Fibroblast of the conjunctiva (primary cell): Measurements from ENCODE around the gene ZNF561.
"Not testable (repeated sequence)": the region's sequence is repeated elsewhere in the genome, so short reads cannot be mapped to it uniquely, and the experiment has no call there.

ENCODE experiments used
- DNase-seq: peaks from one replicate; pipeline ENCODE4 v3.0.0-alpha.2; 2010; ENCODE audit warnings: low read depth

ZNF561 gene

DNA sequence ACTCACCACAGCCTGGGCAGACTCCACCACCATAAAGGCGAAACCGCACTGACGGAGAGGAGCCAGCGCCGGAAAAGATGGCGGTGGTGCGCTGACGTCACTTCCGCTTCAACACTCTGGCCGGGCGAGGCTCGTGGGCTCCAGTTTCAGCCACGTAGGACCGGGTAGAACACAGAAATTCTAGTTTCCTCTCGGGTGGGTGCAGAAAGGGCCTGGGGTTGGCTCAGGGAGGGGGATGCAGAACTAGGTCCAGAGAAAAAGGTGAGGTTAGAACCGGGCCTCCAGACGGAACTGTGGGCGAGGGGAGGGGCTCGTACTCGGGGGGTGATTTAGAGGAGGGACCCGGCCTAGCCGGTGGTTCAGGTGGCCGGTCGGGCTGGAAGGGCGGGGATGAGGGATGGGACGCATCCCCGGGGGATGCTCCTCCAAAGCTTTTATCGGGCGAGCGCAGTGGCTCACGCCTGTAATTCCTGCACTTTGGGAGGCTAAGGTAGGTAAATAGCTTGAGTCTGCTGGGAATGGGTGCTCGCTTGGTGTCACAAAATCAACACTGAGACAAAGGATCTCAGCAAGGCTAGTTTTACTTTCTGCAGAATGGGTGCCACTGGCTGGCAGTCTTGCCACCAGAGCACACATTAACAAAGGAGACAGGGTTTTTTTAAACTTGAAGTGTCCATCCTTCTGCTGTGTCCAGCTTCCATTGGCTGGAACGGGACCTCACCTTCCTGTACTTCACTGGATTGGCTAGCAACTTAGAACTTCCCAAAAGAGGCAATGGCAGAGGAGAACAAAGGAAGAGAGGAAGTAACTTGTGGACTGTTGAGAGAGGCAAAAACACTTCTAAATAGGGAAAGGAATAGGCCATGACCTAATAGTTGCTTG lies at the start of gene ZNF561:
Gene ZNF561 (minus strand): TSS at position 77 of the 882 bp plus-strand sequence. CDS start 1,776 bp downstream, outside the sequence.
- peak; percentile 62 for DNase-seq

DNA sequence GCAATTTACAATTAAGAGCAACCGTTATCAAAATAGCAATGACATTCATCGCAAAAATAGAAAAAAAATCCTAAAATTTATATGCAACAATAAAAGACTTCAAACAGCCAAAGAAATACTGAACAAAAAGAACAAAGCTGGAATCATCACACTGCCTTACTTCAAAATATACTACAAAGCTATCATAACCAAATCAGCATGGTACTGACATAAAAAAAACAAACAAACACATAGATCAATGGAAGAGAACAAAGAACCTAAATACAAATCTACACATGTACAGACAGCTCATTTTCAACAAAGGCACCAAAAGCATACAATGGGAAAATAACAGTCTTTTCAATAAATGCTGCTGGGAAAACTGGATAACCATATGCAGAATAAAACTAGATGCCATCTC lies 47.5 kb upstream of the ZNF561 start:
- no peak for DNase-seq

DNA sequence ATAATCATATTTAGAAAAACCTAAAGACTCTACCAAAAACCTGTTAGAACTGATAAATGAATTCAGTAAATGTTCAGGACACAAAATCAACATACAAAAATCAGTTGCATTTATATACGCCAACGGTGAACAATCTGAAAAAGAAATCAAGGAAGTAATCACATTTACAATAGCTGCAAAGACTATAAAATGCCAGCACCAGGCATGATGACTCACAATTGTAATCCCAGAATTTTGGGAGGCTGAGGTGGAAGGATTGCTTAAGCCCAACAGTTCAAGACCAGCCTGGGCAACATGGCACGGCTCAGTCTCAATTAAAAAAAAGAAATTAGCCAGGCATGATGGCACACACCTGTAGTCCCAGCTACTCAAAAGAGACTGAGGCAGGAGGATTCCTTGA lies 46.9 kb upstream of the ZNF561 start:
- DNase-seq, result no peak

DNA sequence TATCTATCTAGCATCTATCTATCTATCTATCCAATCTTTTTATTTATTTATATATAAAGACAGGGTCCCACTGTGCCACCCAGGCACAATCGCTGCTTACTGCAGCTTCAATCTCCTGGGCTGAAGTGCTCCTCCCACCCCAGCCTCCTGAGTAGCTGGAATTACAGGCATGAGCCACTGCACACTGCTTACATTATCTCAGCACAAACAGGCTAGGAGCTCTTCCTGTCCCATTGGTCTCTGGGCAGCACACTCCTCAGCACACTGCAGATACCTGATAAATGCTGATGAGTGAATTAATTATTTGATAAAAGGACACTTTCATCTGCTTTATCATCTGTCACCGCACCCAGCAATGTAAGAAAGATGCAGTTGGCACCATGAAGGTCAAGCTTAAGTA lies 37.7 kb upstream of the ZNF561 start:
- DNase-seq, result no peak

DNA sequence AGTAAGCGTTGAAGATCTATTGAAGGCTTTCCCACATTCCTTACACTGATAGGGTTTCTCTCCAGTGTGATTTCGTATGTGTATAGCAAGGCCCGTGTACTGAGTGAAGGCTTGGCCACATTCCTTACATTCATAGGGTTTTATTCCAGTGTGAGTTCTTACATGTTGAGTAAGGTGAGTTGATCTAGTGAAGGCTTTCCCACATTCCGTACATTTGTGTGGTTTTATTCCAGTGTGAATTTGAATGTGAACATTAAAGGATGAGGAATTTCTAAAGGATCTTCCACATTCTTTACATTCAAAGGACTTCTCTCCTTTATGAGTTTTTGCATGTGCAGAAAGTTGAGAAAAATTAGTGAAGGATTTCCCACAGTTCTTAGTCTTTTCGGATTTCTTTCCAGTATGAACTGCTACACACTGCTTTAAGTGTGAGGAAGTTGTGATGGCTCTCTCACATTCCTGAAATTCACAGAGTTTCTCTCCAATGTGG lies 32.1 kb upstream of the ZNF561 start:
- DNase-seq, result not testable (repeated sequence)

DNA sequence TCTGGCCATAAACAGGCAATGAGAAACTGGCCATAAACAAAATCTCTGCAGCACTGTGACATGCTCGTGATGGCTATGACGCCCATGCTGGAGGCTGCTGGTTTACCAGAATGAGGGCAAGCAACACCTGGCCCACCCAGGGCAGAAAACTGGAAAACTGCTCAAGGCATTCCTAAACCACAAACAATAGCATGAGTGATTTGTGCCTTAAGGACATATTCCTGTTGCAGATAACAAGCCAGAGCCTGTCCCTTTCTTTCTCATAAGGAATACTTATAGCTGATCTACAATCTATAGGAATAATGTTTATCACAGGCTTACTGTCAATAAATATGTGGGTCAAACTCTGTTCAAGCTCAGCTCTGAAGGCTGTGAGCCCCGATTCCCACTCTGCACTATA lies 30.4 kb upstream of the ZNF561 start:
- not testable (repeated sequence) for DNase-seq

DNA sequence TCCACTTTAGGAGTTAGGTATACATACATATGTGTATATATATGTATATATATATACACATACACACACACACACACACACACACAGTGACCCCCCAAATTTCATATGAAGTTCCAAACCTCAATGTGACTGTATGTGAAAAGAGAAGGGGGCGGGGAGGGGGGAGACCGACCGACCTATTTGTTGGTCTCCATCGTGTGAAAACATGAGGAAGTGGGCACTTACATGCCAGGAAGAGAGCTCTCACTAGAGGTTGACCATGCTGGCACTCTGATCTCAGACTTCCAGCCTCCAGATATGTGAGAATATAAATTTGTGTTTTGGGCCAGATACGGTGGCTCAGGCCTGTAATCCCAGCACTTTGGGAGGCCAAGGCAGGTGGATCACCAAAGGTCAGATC lies 29.3 kb upstream of the ZNF561 start:
- no peak for DNase-seq

GRCh38 chr19:9645472-9645871 lies 24.4 kb upstream of the ZNF561 start:
- no peak for DNase-seq

GRCh38 chr19:9644472-9644871 lies 23.4 kb upstream of the ZNF561 start:
- no peak for DNase-seq

DNA sequence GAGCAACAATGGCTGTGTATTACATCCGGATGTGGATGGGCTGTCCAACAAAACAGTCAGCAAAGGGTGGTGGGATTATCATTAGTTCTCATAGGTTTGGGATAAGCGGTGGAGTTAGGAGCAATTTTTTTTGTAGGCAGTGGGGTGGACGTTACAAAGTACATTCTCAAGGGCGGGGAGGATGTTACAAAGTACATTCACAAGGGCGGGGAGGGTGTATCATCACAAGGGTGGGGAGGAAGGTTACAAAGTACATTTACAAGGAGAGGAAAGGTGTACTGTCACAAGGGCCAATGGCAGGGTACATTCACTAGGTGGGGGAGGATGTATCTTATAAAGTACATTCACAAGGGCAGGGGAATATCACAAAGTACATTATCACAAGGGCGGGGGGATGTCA lies 20.8 kb upstream of the ZNF561 start:
- no peak for DNase-seq

GRCh38 chr19:9640956-9641355 lies 19.9 kb upstream of the ZNF561 start:
- no peak for DNase-seq

DNA sequence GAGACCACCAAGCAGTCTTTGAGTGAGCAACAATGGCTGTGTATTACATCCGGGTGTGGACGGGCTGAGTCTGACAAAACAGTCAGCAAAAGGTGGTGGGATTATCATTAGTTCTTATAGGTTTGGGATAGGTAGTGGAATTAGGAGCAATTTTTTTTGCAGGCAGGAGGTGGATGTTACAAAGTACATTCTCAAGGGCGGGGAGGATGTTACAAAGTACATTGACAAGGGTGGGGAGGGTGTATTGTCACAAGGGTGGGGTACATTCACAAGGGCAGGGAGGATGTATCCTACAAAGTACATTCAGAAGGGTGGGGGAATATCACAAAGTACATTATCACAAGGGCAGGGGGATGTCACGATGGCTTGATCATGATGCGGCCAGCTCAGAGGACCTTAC lies 15.0 kb upstream of the ZNF561 start:
- DNase-seq, result no peak

DNA sequence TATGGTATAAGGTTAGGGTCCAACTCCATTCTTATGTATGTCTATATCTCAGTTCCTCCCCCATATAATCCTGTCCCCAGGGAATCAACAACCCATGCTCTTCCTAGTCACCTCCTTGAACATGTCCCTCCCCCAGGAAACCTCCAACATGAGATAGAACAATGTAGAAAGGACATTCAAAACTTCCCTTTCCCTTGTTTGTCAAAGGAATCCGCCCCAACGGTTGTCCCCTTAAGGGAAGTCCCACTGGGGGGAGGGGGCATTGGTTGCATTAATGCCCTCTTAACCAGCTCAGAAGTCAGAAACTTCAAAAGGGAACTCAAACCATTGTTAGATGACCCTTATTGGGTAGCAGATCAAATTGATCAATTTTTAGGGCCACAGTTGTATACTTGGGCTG lies 6.8 kb upstream of the ZNF561 start:
- no peak for DNase-seq

DNA sequence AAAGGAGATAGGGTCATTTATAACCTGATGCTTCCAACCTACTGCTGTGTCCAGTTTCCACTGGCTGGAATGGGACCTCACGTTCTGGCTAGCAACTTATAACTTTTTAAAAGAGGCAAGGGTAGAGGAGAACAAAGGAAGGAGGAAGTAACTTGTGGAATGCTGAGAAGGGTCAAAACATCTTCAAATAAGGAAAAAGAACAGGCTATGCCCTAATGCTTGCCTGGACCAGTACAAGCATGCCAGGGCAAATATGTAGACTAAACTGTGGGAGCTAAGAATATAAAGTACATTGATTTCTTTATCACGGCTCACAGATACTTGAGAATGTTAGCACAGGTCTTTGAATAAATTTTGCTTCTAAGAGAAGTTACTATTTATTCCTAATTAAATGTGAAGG lies 1.5 kb upstream of the ZNF561 start:
- DNase-seq, result no peak

DNA sequence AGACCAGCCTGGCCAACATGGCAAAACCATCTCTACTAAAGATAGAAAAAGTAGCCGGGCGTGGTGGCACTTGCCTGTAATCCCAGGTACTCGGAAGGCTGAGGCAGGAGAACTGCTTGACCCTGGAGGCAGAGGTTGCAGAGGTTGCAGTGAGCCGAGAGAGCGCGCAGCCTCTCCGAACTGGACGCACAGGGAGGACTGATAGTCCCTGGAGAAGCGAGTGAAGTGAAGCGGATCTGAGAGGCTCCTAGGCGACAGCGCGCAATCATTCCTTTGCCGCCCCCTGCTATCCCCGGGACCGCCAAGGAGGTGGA lies 233 bp downstream of the ZNF561 start:
- DNase-seq, result no peak

GRCh38 chr19:9615844-9616243 lies 5.2 kb downstream of the ZNF561 start:
- DNase-seq, result no peak

DNA sequence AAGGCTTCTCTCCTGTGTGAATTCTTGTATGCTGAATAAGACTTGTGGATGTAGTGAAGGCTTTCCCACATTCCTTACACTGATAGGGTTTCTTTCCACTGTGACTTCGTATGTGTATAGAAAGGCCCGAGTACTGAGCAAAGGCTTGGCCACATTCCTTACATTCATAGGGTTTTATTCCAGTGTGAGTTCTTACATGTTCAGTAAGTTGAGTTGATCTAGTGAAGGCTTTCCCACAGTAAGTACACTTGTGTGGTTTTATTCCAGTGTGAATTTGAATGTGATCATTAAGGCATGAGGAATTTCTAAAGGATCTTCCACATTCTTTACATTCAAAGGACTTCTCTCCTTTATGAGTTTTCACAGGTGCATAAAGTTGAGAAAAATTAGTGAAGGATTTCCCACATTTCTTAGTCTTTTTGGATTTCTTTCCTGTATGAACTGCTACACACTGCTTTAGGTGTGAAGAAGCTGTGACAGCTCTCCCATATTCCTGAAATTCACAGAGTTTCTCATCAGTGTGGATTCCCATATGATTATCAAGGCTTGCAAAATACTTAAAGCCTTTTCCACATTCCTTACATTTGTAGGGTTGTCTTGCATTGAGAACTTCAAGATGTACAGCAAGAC lies 10.4 kb downstream of the ZNF561 start:
- DNase-seq, result no peak

DNA sequence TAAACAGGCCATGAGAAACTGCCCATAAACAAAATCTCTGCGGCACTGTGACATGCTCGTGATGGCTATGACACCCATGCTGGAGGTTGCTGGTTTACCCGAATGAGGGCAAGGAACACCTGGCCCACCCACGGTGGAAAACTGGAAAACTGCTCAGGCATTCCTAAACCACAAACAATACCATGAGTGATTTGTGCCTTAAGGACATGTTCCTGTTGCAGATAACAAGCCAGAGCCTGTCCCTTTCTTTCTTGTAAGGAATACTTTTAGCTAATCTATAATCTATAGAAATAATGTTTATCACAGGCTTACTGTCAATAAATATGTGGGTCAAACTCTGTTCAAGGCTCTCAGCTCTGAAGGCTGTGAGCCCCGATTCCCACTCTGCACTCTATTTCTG lies 12.1 kb downstream of the ZNF561 start:
- DNase-seq, result no peak

GRCh38 chr19:9597027-9597426 lies 24.0 kb downstream of the ZNF561 start:
- peak; percentile 29 for DNase-seq

GRCh38 chr19:9586764-9587163 lies 34.3 kb downstream of the ZNF561 start:
- DNase-seq, result peak; percentile 43

- peak; percentile 28 for DNase-seq
Measured at GRCh38 chr19:9584073-9584833, 36.8 kb downstream of the ZNF561 start, which contains the start of gene ZNF121. TSS of gene ZNF121 (minus strand) at chr19:9584504. CDS start at chr19:9568097, 16,407 bp downstream.

GRCh38 chr19:9582081-9582725 lies 38.8 kb downstream of the ZNF561 start:
- DNase-seq, result not testable (repeated sequence)
